HCT116 (cell line): ENCODE data around the gene AHRR. TPM values are rescaled to one million over a fixed set of nuclear protein-coding genes. Genes with fewer than 3 reads are reported as not detected.

Source experiments
- ATAC-seq: fragments of 200-7000 bp; cut with Tn5 transposase; 2 replicates; pipeline ENCODE4 v1.9.1; 2020; ENCODE audit warnings: mild to moderate bottlenecking, moderate library complexity
- BruUV-seq: library from RNA; stranded (reverse); fragments of 400-500 nt; replicated peaks from 2 replicates; lab custom pipeline; 2021; lab: Mats Ljungman, UMichigan
- CTCF ChIA-PET: fragments of 300-600 bp; sonication (Branson Sonifier 250); formaldehyde crosslinking; loops from one replicate; lab custom pipeline; 2021; ENCODE audit warnings: antibody characterized with exemption; lab: Charles Lee
- POLR2A ChIA-PET: fragments of 300-600, 350-600 bp; sonication (Branson Sonifier 250); formaldehyde crosslinking; loops from one replicate; lab custom pipeline; 2021; ENCODE audit warnings: antibody characterized with exemption; lab: Charles Lee
- RAD21 ChIA-PET, 2 experiments: fragments of 300-600 bp; sonication (Branson Sonifier 250); formaldehyde crosslinking; loops; one replicate each; lab custom pipeline; 2023; ENCODE audit warnings: low total read pairs in 2 of 2; ENCODE audit not compliant: uncharacterized antibody in 2 of 2, unreplicated experiment in 2 of 2, low non-redundant PET in 1 of 2; lab: Charles Lee
- DNase-seq: peaks from one replicate; pipeline ENCODE4 v3.0.0-alpha.2; 2010; ENCODE audit warnings: low read depth, low spot score
- H2AFZ ChIP-seq: fragments of 200-600 bp; shearing (Covaris generic), sonication (generic); 2 replicates; pipeline ENCODE4 v1.6.1; 2017; ENCODE audit warnings: low read depth, mixed run types, mixed read lengths, antibody characterized with exemption, low read length; ENCODE audit not compliant: poor library complexity, severe bottlenecking
- H3K27ac ChIP-seq: 2 replicates; pipeline ENCODE4 v1.5.1; 2012; ENCODE audit warnings: low read depth, low read length
- H3K27me3 ChIP-seq: fragments of 200-600 bp; sonication (generic); 2 replicates; pipeline ENCODE4 v1.6.1; 2016; ENCODE audit warnings: mixed run types, low read length, mixed read lengths; ENCODE audit not compliant: insufficient read depth
- H3K36me3 ChIP-seq, 2 experiments: fragments of 200-500 bp in 1 of 2; fragments of 200-600 bp in 1 of 2; sonication (Bioruptor generic) in 1 of 2; sonication (generic) in 1 of 2; 2 replicates each; pipeline versions ENCODE4 v1.5.1 to v1.6.1; 2014 to 2016; ENCODE audit warnings: low read length in 2 of 2, inconsistent platforms in 1 of 2, mixed read lengths in 1 of 2, mixed run types in 1 of 2; ENCODE audit not compliant: insufficient read depth in 2 of 2, control insufficient read depth in 1 of 2
- H3K4me1 ChIP-seq, 2 experiments: fragments of 200-600 bp in 1 of 2; sonication (generic) in 1 of 2; 2 replicates each; pipeline versions ENCODE4 v1.5.1 to v1.6.1; 2012 to 2017; ENCODE audit warnings: low read length in 2 of 2, inconsistent platforms in 1 of 2, mild to moderate bottlenecking in 1 of 2, mixed read lengths in 1 of 2, mixed run types in 1 of 2, moderate library complexity in 1 of 2; ENCODE audit not compliant: insufficient read depth in 2 of 2, control insufficient read depth in 1 of 2
- H3K4me2 ChIP-seq: fragments of 200-600 bp; sonication (generic); 2 replicates; pipeline ENCODE4 v1.6.1; 2017; ENCODE audit warnings: mixed run types, low read length, mixed read lengths
- H3K4me3 ChIP-seq, 2 experiments: fragments of 200-600 bp in 1 of 2; sonication (generic) in 1 of 2; replicated peaks in 1 of 2; 2 replicates each; pipeline ENCODE4 v1.5.1; 2011 to 2016; ENCODE audit warnings: low read length in 2 of 2, control low read depth in 1 of 2, low read depth in 1 of 2, mild to moderate bottlenecking in 1 of 2, mixed read lengths in 1 of 2, mixed run types in 1 of 2
- H3K79me2 ChIP-seq: fragments of 200-600 bp; sonication (generic); 2 replicates; pipeline ENCODE4 v1.6.1; 2017; ENCODE audit warnings: mild to moderate bottlenecking, mixed run types, low read length, moderate library complexity, mixed read lengths; ENCODE audit not compliant: insufficient read depth
- H3K9ac ChIP-seq: fragments of 200-600 bp; sonication (generic); 2 replicates; pipeline ENCODE4 v1.6.1; 2016; ENCODE audit warnings: low read length, mixed read lengths
- H3K9me2 ChIP-seq: fragments of 200-600 bp; sonication (generic), shearing (Covaris generic); 2 replicates; pipeline ENCODE4 v1.6.1; 2017; ENCODE audit warnings: mixed run types, mild to moderate bottlenecking, moderate library complexity; ENCODE audit not compliant: insufficient read depth
- H3K9me3 ChIP-seq, 2 experiments: fragments of 200-500 bp in 1 of 2; fragments of 200-600 bp in 1 of 2; sonication (Bioruptor generic) in 1 of 2; sonication (generic) in 1 of 2; 2 replicates each; pipeline ENCODE4 v1.6.1; 2014 to 2017; ENCODE audit warnings: low read length in 2 of 2, mixed read lengths in 2 of 2, inconsistent platforms in 1 of 2, low read depth in 1 of 2, mild to moderate bottlenecking in 1 of 2, mixed run types in 1 of 2, moderate library complexity in 1 of 2; ENCODE audit not compliant: control insufficient read depth in 1 of 2, insufficient read depth in 1 of 2
- H4K20me1 ChIP-seq: fragments of 200-600 bp; sonication (generic), shearing (Covaris generic); 2 replicates; pipeline ENCODE4 v1.6.1; 2017; ENCODE audit warnings: mixed run types, mild to moderate bottlenecking, moderate library complexity; ENCODE audit not compliant: insufficient read depth
- ATF3 ChIP-seq: IDR thresholded peaks from 2 replicates; pipeline ENCODE4 v1.6.1; 2012
- CEBPB ChIP-seq: IDR thresholded peaks from 2 replicates; pipeline ENCODE4 v1.6.1; 2012; ENCODE audit warnings: low read depth
- ELF1 ChIP-seq: IDR thresholded peaks from 2 replicates; pipeline ENCODE4 v1.6.1; 2012; ENCODE audit warnings: low read depth, borderline replicate concordance
- MAX ChIP-seq: IDR thresholded peaks from 2 replicates; pipeline ENCODE4 v1.6.1; 2012
- POLR2A ChIP-seq: IDR thresholded peaks from 2 replicates; pipeline ENCODE4 v1.7.0; 2011; ENCODE audit warnings: borderline replicate concordance; ENCODE audit not compliant: insufficient read depth, insufficient read length; ENCODE audit errors: extremely low read depth
- POLR2AphosphoS5 ChIP-seq: IDR thresholded peaks from 2 replicates; pipeline ENCODE4 v1.6.1; 2011; ENCODE audit warnings: mild to moderate bottlenecking, low read depth, low read length, moderate library complexity
- RAD21 ChIP-seq: IDR thresholded peaks from 2 replicates; pipeline ENCODE4 v1.6.1; 2012; ENCODE audit warnings: low read depth, mild to moderate bottlenecking
- SP1 ChIP-seq: IDR thresholded peaks from 2 replicates; pipeline ENCODE4 v1.6.1; 2012; ENCODE audit warnings: low read depth
- SRF ChIP-seq: IDR thresholded peaks from 2 replicates; pipeline ENCODE4 v1.6.1; 2012; ENCODE audit warnings: low read depth
- ZFX ChIP-seq: fragments of 450-650 bp; IDR thresholded peaks from 2 replicates; pipeline ENCODE4 v1.6.1; 2017
- intact Hi-C: fragments of 100-400 bp; cut with micrococcal nuclease; formaldehyde crosslinking; loops from 2 replicates; pipeline ENCODE4 v1.10.0; 2022
- total RNA-seq: library from RNA; stranded (reverse); gene quantifications from one replicate; pipeline ENCODE4 v1.2.1, GENCODE V29; 2021; ENCODE audit not compliant: unreplicated experiment
- TF ChIP-seq, protein P1 (sequence below), 3 experiments: fragments of 200-600 bp in 1 of 3; sonication (generic) in 1 of 3; IDR thresholded peaks in 2 of 3; conservative IDR thresholded peaks in 1 of 3; 2 replicates each; pipeline ENCODE4 v1.5.1; 2012 to 2017; ENCODE audit warnings: low read depth in 2 of 3, low read length in 2 of 3, antibody characterized with exemption in 1 of 3, borderline replicate concordance in 1 of 3, control low read depth in 1 of 3, mild to moderate bottlenecking in 1 of 3, mixed read lengths in 1 of 3, mixed run types in 1 of 3, moderate library complexity in 1 of 3; ENCODE audit not compliant: insufficient read depth in 1 of 3

AHRR gene
- total RNA-seq, 1 experiment from 2014 or later, result 12.7 TPM

GRCh38 chr5:334903-335739, 13.6 kb downstream of the AHRR start:
- CTCF ChIA-PET, result interaction anchor here (1.4 kb wide), 1 partner anchor 18 kb away, joined by 4 read pairs; no protein-coding TSS in a partner anchor
- no peak overlapping the region for H3K27ac ChIP-seq
- no peaks in the 10 kb centered on the region for H3K9me2 ChIP-seq
- no peaks in the 10 kb centered on the region for H3K27me3 ChIP-seq
- H4K20me1 ChIP-seq, result no peaks in the 10 kb centered on the region
- intact Hi-C loops, result no loop called here
- H3K4me2 ChIP-seq, result no peak overlapping the region
- TF ChIP-seq SP1 (no peak), POLR2AphosphoS5 (no peak), ELF1 (no peak)
- BruUV-seq, result no TSS peak
- DNase-seq (no peak), ATAC-seq (no peak)
- H3K9me3 ChIP-seq, result no peaks in the 10 kb centered on the region
- no peak overlapping the region for H3K4me3 ChIP-seq
- peaks cover 26% of the 10 kb centered on the region for H3K79me2 ChIP-seq
- H3K36me3 ChIP-seq, result no peaks in the 10 kb centered on the region
- RAD21 ChIA-PET, result no interaction called here
- no peak overlapping the region for H2AFZ ChIP-seq
- POLR2A ChIA-PET, result no interaction called here
- H3K9ac ChIP-seq, result no peak overlapping the region
- peaks cover 5 to 14% of the 10 kb centered on the region in 2 experiments; a peak in 3 of 4 replicates for H3K4me1 ChIP-seq

DNA sequence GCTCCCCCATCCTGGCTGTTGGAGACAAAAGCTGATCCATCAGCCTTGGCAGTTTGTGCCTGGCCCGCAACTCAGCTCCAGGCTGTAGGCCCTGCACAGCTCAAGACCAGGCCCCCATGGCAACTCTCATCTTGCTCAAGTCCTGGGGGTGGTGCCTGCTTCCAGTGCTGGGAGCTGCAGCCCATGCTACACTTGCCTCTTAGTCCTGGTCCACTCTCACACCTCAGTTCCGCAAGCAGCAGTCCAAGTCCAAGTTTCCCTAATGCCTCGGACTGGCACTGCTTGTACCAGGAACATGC, 14.2 kb downstream of the AHRR start:
- no peaks in the 10 kb centered on the region for H4K20me1 ChIP-seq
- ChIA-PET RAD21 (no interaction called here), CTCF (interaction anchor here (1.4 kb wide), 1 partner anchor 19 kb away, joined by 4 read pairs; no protein-coding TSS in a partner anchor), POLR2A (no interaction called here)
- no peak for TF ChIP-seq MAX
- TF ChIP-seq ATF3, result no peak
- TF ChIP-seq RAD21, result no peak
- no peak for TF ChIP-seq POLR2AphosphoS5
- no peak for TF ChIP-seq SRF
- TF ChIP-seq, protein P1, sequence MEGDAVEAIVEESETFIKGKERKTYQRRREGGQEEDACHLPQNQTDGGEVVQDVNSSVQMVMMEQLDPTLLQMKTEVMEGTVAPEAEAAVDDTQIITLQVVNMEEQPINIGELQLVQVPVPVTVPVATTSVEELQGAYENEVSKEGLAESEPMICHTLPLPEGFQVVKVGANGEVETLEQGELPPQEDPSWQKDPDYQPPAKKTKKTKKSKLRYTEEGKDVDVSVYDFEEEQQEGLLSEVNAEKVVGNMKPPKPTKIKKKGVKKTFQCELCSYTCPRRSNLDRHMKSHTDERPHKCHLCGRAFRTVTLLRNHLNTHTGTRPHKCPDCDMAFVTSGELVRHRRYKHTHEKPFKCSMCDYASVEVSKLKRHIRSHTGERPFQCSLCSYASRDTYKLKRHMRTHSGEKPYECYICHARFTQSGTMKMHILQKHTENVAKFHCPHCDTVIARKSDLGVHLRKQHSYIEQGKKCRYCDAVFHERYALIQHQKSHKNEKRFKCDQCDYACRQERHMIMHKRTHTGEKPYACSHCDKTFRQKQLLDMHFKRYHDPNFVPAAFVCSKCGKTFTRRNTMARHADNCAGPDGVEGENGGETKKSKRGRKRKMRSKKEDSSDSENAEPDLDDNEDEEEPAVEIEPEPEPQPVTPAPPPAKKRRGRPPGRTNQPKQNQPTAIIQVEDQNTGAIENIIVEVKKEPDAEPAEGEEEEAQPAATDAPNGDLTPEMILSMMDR (IDR thresholded peaks at IDR 0.05 in 2 of 3, conservative IDR thresholded peaks at IDR 0.05 in 1 of 3; ENCODE audit: borderline replicate concordance in 1 of 3, insufficient read depth in 1 of 3, low read depth in 2 of 3, low read length in 2 of 3), result no peak
- TF ChIP-seq SP1, result no peak
- TF ChIP-seq CEBPB, result no peak
- TF ChIP-seq POLR2A, result no peak
- no peak for TF ChIP-seq ZFX
- H3K27me3 ChIP-seq, result no peaks in the 10 kb centered on the region
- H3K36me3 ChIP-seq, result no peaks in the 10 kb centered on the region
- H3K9me2 ChIP-seq, result no peaks in the 10 kb centered on the region
- DNase-seq (no peak), ATAC-seq (no peak)
- intact Hi-C loops, result no loop called here
- H3K9ac ChIP-seq, result no peak overlapping the region
- H2AFZ ChIP-seq, result no peak overlapping the region
- no peaks in the 10 kb centered on the region for H3K9me3 ChIP-seq
- H3K4me3 ChIP-seq, result no peak overlapping the region
- peaks cover 5 to 14% of the 10 kb centered on the region in 2 experiments; a peak in 3 of 4 replicates for H3K4me1 ChIP-seq
- no TSS peak for BruUV-seq
- no peak overlapping the region for H3K4me2 ChIP-seq
- H3K79me2 ChIP-seq, result peaks cover 24% of the 10 kb centered on the region
- H3K27ac ChIP-seq, result no peak overlapping the region
